Stimulated activated CD4-positive, alpha-beta T cell treated with anti-CD3 and anti-CD28 coated beads, Interleukin-15, amount 100 ng/mL, for 48 hours (primary cell): ENCODE data around the gene CLEC16A.

Experiments
- DNase-seq, 2 donors: peaks; one replicate each; pipeline ENCODE4 v3.0.0-alpha.2; 2020; ENCODE audit warnings: low read depth in 2 of 2

CLEC16A gene

GRCh38 chr16:11118479-11118878 lies 174.1 kb downstream of the CLEC16A start:
- no peak for DNase-seq

DNA sequence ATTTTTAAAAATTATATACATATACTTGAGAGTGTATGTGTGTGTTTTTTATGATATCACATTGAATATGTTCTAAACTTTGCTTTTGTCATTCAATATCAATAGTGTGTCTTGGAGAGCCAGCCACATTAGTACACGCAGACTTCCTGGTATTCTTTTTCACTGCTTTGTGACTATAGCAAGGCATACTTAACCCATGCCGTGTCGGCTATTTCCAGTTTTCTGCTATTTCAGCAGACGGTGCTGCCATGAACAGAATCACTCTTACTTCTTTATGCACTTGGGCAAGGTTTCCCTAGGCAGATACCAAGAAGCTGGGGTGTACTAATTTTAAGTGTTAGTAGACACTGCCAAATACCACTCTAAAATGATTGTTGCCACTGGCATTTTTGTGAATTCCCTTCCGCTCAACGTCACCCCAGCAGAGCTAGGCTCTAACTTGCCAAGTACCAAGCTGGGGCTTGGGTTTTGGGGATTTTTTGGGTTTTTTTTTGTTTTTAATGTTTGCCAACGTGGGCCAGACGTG lies 176.8 kb downstream of the CLEC16A start:
- DNase-seq, result no peak

- no peak for DNase-seq
Measured at GRCh38 chr16:11121914-11122692, 177.7 kb downstream of the CLEC16A start.

GRCh38 chr16:11123666-11124065 lies 179.3 kb downstream of the CLEC16A start:
- no peak for DNase-seq

- DNase-seq, result no peak
Measured at GRCh38 chr16:11125936-11126335, 181.6 kb downstream of the CLEC16A start.

GRCh38 chr16:11126399-11127054 lies 182.2 kb downstream of the CLEC16A start:
- no peak for DNase-seq

DNA sequence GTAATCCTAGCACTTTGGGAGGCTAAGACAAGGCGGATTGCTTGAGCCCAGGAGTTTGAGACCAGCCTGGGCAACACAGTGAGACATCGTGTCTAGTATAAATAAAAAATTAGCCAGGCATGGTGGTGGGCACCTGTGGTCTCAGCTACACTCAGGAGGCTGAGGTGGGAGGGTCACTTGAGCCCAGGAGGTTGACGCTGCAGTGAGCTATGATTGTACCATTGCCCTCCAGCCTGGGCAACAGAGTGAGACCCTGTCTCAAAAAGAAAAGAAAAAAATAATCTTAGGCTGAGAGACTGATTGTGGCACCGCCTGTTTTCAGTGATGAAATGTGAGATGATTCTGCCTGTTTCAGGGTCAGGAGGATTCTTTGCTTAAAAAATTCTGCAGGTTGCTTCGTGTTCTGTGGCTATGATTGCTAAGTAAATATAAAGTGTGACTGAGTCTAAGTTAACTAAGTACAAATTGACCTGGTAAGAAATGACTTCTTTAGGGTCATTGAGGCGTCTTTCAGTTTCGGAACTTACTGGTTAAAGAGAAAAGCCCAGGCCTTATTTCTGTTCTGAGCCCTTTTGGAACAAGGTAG lies 183.3 kb downstream of the CLEC16A start:
- DNase-seq, result no peak

GRCh38 chr16:11128211-11129141 lies 184.1 kb downstream of the CLEC16A start:
- DNase-seq, result no peak

DNA sequence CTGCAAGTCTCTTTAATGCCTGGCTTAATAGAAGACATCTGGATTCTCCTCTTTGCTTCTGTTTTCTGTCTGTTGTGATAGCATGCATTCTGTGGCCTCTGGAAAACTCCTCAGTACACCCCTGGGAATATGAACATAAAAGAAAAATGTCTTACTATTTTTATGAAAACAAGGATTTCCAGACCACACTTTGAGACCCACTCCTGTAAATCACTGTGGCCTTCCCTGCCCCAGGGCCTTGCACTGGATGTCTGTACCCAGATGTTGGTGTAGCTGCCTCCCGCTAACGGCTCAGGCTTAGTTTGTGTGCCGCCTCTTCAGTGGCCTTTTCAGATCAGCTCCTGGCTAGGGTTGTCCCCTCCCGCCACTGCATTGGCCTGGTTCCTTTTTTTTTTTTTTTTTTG lies 185.0 kb downstream of the CLEC16A start:
- no peak for DNase-seq

- no peak for DNase-seq
Measured at GRCh38 chr16:11130978-11131665, 186.8 kb downstream of the CLEC16A start.

GRCh38 chr16:11131706-11132105 lies 187.3 kb downstream of the CLEC16A start:
- DNase-seq, result no peak

- no peak for DNase-seq
Measured at GRCh38 chr16:11133344-11133943, 189.1 kb downstream of the CLEC16A start.

GRCh38 chr16:11134722-11135463 lies 190.5 kb downstream of the CLEC16A start:
- no peak for DNase-seq

DNA sequence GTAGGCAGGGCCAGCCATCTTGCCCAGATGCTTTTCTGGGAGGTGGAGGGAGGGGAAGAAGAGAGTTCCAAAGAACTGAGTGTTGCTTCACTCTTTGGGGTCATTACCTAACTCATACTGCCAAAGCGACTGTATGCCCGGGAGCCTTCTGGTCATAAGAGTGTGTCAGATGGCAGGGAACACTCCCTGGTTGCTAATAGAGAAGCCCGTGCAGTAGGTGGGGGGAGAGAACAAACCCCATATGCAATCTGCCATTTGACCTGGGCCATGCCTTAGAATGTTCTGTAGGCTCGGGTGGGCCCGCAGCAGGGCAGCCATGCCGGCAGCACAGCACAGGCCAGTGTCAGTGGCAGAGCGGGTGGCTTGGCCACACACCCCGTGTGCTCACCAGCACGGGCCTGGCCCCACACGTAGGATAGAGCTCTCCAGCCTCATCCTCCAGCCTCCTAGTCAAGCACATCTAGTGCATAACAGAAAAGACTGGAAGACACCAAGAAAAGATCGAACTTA lies 191.2 kb downstream of the CLEC16A start:
- no peak for DNase-seq

DNA sequence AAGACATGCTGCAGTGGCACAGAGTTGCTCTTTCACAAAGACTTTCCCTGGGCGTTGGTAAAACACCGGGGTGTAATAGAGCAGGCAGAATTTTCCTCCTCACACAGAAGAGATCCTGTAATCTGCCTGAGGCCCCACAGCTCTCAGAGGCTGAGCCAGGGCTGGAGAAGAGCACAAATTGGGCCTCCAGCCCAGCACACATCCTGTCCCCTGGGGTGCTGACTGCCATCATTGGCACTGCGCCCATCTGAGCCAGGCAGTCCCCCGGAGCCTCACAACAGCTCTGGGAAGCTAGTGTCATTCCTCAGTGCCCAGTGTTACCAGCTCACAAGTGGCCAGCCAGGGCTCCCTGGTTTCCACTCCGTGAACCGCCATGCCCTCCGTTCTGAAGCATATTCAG lies 192.2 kb downstream of the CLEC16A start:
- DNase-seq, result no peak

DNA sequence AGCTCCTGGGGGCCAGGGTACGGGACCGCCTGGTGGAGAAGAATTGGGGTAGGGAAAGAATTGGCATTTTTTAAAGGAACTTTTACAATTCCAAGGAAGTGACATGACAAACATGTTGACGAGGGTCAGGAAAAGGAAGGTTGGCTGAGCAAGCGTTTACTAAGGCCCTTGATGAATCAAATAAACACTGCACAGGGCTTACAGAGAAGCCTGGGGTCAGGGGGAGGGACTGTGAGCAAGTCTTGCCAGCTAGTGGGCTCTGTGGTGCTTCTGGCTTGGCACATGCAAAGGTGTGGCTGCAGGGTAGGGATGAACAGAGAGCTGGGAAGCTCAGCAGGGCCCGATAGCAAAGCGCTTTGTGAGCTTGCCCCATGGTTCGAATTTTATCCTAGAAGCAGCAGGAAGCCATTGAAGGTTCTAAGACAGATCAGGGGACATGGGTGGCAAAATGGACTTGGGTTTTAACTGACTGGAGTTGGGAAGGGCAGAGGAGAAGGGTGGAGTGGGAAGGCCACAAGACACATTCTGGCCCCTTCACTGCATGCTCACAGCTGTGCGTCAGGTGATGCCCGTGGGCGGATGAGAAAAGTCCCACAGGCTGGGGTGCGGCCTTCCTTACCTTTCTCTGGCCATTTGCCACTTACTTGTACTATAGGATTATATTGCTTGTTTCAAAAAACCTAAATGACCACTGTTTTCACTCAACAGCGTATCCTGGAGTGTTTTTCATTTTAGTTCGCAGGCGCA lies 193.8 kb downstream of the CLEC16A start:
- DNase-seq, result no peak

DNA sequence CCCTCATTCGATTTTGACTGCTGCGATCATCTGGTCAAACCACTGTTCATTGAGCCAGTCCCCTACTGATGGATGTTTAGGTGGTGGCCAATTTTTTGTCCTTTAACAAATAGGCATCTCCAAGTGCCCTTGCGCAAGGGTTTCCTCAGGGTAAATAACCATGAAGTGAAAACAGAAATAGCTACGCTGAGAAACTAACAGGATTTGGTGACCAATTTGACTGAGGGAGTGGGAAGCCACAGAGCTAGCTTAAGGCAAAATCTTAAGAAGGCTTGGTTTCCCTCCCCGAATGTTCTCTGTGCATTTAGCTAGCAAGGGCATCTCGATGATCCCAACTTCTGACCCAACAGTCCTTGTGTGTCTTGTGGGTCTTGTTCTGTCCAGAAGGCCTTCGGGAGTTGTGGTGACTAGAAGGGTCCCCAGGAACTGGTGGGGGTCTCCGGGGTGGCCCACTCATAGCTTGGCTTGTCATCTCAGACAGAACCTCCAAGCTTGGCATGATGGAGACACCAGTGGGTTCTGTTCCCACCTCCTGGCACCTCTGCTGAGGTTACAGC lies 194.5 kb downstream of the CLEC16A start:
- DNase-seq, result no peak

DNA sequence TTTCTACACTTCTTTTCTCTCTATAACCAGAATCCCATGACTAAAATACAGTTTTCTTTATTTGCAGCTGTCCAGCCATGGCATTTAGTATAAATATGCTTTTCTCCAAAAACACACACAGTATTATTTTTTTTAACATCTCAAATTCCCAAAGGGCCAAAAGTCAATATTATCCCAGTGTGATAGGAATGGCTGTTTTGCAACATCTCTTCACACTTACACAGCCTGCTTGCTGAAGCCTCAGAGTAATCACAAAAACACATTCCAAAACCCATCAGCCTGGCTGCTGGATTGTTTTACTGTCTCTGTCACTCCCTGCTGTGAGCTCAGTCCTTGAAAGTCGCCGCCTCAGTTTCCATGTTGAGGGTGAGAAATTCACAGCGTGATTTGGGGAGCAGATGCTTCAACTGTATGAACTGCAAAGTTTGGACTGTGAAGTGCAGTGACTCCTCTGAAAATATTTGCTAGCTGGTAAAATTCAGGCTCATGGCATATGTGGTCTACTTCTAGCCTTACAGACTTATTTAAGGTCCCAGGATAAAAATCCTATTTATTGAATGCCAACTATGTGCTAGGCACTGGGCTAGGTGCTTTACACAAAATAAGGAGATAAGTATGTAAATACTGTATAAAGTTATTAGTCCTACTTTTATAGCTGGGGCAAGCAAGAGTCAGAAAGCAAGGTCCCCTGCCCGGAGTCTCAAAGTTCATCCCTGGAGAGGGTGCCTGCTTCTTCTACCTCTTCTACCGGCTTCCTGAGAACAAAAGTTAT lies 195.1 kb downstream of the CLEC16A start:
- DNase-seq, result no peak
